GM19397 (cell line): Measurements from ENCODE around the gene LENG8.

ENCODE experiments used
- ATAC-seq: cut with Tn5 transposase; IDR thresholded peaks from one replicate; pipeline ENCODE4 v1.9.1; 2021; ENCODE audit warnings: mild to moderate bottlenecking, moderate library complexity; ENCODE audit not compliant: unreplicated experiment

Gene LENG8

GRCh38 chr19:54422136-54422535 is 26.9 kb upstream of the LENG8 start:
- no peak for ATAC-seq

GRCh38 chr19:54424201-54424600 is 24.8 kb upstream of the LENG8 start:
- ATAC-seq, result no peak

- no peak for ATAC-seq
These were observed 24.2 kb upstream of the LENG8 start for GRCh38 chr19:54424660-54425381.

GRCh38 chr19:54425382-54425723 is 23.6 kb upstream of the LENG8 start:
- ATAC-seq, result no peak

- no peak for ATAC-seq
These were observed 22.6 kb upstream of the LENG8 start for GRCh38 chr19:54426291-54426931.

- no peak for ATAC-seq
These were observed 21.4 kb upstream of the LENG8 start for GRCh38 chr19:54427586-54427985.

- ATAC-seq, result no peak
These were observed 20.4 kb upstream of the LENG8 start for GRCh38 chr19:54428323-54429175.

- no peak for ATAC-seq
These were observed 19.9 kb upstream of the LENG8 start for GRCh38 chr19:54429176-54429495.

- ATAC-seq, result no peak
These were observed 19.3 kb upstream of the LENG8 start for GRCh38 chr19:54429545-54430227.

- ATAC-seq, result no peak
These were observed 18.4 kb upstream of the LENG8 start for GRCh38 chr19:54430306-54431254.

- no peak for ATAC-seq
These were observed 17.7 kb upstream of the LENG8 start for GRCh38 chr19:54431255-54431838.

GRCh38 chr19:54432144-54432738 is 16.8 kb upstream of the LENG8 start:
- ATAC-seq, result no peak

GRCh38 chr19:54433697-54434096 is 15.3 kb upstream of the LENG8 start:
- ATAC-seq, result no peak

- ATAC-seq, result no peak
These were observed 14.7 kb upstream of the LENG8 start for GRCh38 chr19:54434112-54434872.

GRCh38 chr19:54434873-54435214 is 14.2 kb upstream of the LENG8 start:
- no peak for ATAC-seq

GRCh38 chr19:54435551-54436016 is 13.4 kb upstream of the LENG8 start:
- no peak for ATAC-seq

- ATAC-seq, result no peak
These were observed 12.9 kb upstream of the LENG8 start for GRCh38 chr19:54436031-54436523.

- ATAC-seq, result no peak
These were observed 12.3 kb upstream of the LENG8 start for GRCh38 chr19:54436628-54437252.
